ENCODE results near the gene CHADL. TPM values are rescaled to one million over a fixed set of nuclear protein-coding genes. Genes with fewer than 3 reads are reported as not detected.

The CHADL gene
- total and polyA plus RNA-seq, 2 donors from 2014 or later: 2.7 to 4.8 TPM

GRCh38 chr22:41248758-41249157, 8.0 kb upstream of the CHADL start:
- FAIRE-seq (no peak), DNase-seq (no peak)
- no peaks in the 10 kb centered on the region for H3K27me3 ChIP-seq (ENCODE audit: control insufficient read depth, insufficient read depth, low read length)
- H3K9ac ChIP-seq (ENCODE audit: low read length in 3 of 3): no peak overlapping the region
- intact Hi-C loops (cut with DNase I): no loop called here
- no peaks in the 10 kb centered on the region for H3K4me1 ChIP-seq (ENCODE audit: control insufficient read depth in 2 of 3, insufficient read depth in 2 of 3, low read depth in 1 of 3, low read length in 3 of 3)
- peaks cover 0 to 16% (median 14%) of the 10 kb centered on the region in 3 donors for H3K36me3 ChIP-seq (ENCODE audit: control insufficient read depth in 2 of 3, insufficient read depth in 3 of 3, low read length in 3 of 3)
- no peak overlapping the region for H3K4me3 ChIP-seq (ENCODE audit: low read length in 3 of 3)
- no peak overlapping the region for H3K27ac ChIP-seq (ENCODE audit: low read depth in 2 of 2, low read length in 2 of 2)
- TF ChIP-seq CTCF (IDR thresholded peaks at IDR 0.05; ENCODE audit: borderline replicate concordance, extremely low read depth, insufficient read depth): no peak
- no peaks in the 10 kb centered on the region for H3K9me3 ChIP-seq (ENCODE audit: control insufficient read depth in 2 of 3, insufficient read depth in 1 of 3, low read length in 3 of 3)

GRCh38 chr22:41248314-41248713, 7.6 kb upstream of the CHADL start:
- no peak for TF ChIP-seq CTCF (IDR thresholded peaks at IDR 0.05; ENCODE audit: borderline replicate concordance, extremely low read depth, insufficient read depth)
- no peak for FAIRE-seq
- DNase-seq: no peak
- Histone ChIP-seq H3K27ac (ENCODE audit: low read depth in 2 of 2, low read length in 2 of 2) (peak overlapping the region in 1 of 2 donors; percentile 22), H3K27me3 (ENCODE audit: control insufficient read depth, insufficient read depth, low read length) (no peaks in the 10 kb centered on the region), H3K9ac (ENCODE audit: low read length in 3 of 3) (no peak overlapping the region), H3K4me3 (ENCODE audit: low read length in 3 of 3) (no peak overlapping the region), H3K9me3 (ENCODE audit: control insufficient read depth in 2 of 3, insufficient read depth in 1 of 3, low read length in 3 of 3) (no peaks in the 10 kb centered on the region), H3K4me1 (ENCODE audit: control insufficient read depth in 2 of 3, insufficient read depth in 2 of 3, low read depth in 1 of 3, low read length in 3 of 3) (no peaks in the 10 kb centered on the region), H3K36me3 (ENCODE audit: control insufficient read depth in 2 of 3, insufficient read depth in 3 of 3, low read length in 3 of 3) (peaks cover 0 to 16% (median 14%) of the 10 kb centered on the region in 3 donors)
- intact Hi-C loops (cut with DNase I): no loop called here

- Histone ChIP-seq H3K27me3 (ENCODE audit: control insufficient read depth, insufficient read depth, low read length) (no peaks in the 10 kb centered on the region), H3K4me1 (ENCODE audit: control insufficient read depth in 2 of 3, insufficient read depth in 2 of 3, low read depth in 1 of 3, low read length in 3 of 3) (no peaks in the 10 kb centered on the region), H3K36me3 (ENCODE audit: control insufficient read depth in 2 of 3, insufficient read depth in 3 of 3, low read length in 3 of 3) (peaks cover 0 to 14% (median 11%) of the 10 kb centered on the region in 3 donors), H3K9ac (ENCODE audit: low read length in 3 of 3) (no peak overlapping the region), H3K27ac (ENCODE audit: low read depth in 2 of 2, low read length in 2 of 2) (peak overlapping the region in 1 of 2 donors; percentile 32), H3K4me3 (ENCODE audit: low read length in 3 of 3) (no peak overlapping the region), H3K9me3 (ENCODE audit: control insufficient read depth in 2 of 3, insufficient read depth in 1 of 3, low read length in 3 of 3) (no peaks in the 10 kb centered on the region)
- FAIRE-seq (no peak), DNase-seq (no peak)
- no peak for TF ChIP-seq CTCF (IDR thresholded peaks at IDR 0.05; ENCODE audit: borderline replicate concordance, extremely low read depth, insufficient read depth)
- intact Hi-C loops (cut with DNase I): no loop called here
Observed at GRCh38 chr22:41247703-41248102, 7.0 kb upstream of the CHADL start.

GRCh38 chr22:41245917-41246499, 5.3 kb upstream of the CHADL start:
- Histone ChIP-seq H3K27me3 (ENCODE audit: control insufficient read depth, insufficient read depth, low read length) (no peaks in the 10 kb centered on the region), H3K27ac (ENCODE audit: low read depth in 2 of 2, low read length in 2 of 2) (no peak overlapping the region), H3K4me3 (ENCODE audit: low read length in 3 of 3) (no peak overlapping the region), H3K4me1 (ENCODE audit: control insufficient read depth in 2 of 3, insufficient read depth in 2 of 3, low read depth in 1 of 3, low read length in 3 of 3) (no peaks in the 10 kb centered on the region), H3K36me3 (ENCODE audit: control insufficient read depth in 2 of 3, insufficient read depth in 3 of 3, low read length in 3 of 3) (peaks cover 0 to 11% (median 8%) of the 10 kb centered on the region in 3 donors), H3K9ac (ENCODE audit: low read length in 3 of 3) (no peak overlapping the region), H3K9me3 (ENCODE audit: control insufficient read depth in 2 of 3, insufficient read depth in 1 of 3, low read length in 3 of 3) (no peaks in the 10 kb centered on the region)
- FAIRE-seq (no peak), DNase-seq (no peak)
- intact Hi-C loops (cut with DNase I): no loop called here
- no peak for TF ChIP-seq CTCF (IDR thresholded peaks at IDR 0.05; ENCODE audit: borderline replicate concordance, extremely low read depth, insufficient read depth)

Measured in kidney (tissue), 14 donors.